Activated CD8-positive, alpha-beta memory T cell treated with anti-CD3 and anti-CD28 coated beads, Interleukin-2, amount 50 U/mL, for 1 hour (primary cell): ENCODE results near the gene PMS1.
"Not testable (repeated sequence)": the region's sequence is repeated elsewhere in the genome, so short reads cannot be mapped to it uniquely, and the experiment has no call there.

Experiments used
- DNase-seq: peaks from one replicate; pipeline ENCODE4 v3.0.0-alpha.2; 2020; ENCODE audit errors: extremely low read depth

Gene PMS1

GRCh38 chr2:189783927-189784867 is at the start of gene PMS1, which contains the start of gene ORMDL1:
Gene PMS1, plus strand, starts transcription at chr2:189784450. Its CDS starts 7,360 bp downstream, at chr2:189791810.
Gene ORMDL1, minus strand, starts transcription at chr2:189784339. Its CDS starts 1,744 bp downstream, at chr2:189782595.
- peak; percentile 79 for DNase-seq

GRCh38 chr2:189751080-189751658 is 33.1 kb upstream of the PMS1 start:
- no peak for DNase-seq

- no peak for DNase-seq
Measured at GRCh38 chr2:189756311-189756952, 27.8 kb upstream of the PMS1 start.

GRCh38 chr2:189760154-189760553 is 24.1 kb upstream of the PMS1 start:
- not testable (repeated sequence) for DNase-seq

- DNase-seq: no peak
Measured at GRCh38 chr2:189762229-189762550, 22.1 kb upstream of the PMS1 start.

- DNase-seq: peak; percentile 93
Measured at GRCh38 chr2:189762551-189763298, 21.5 kb upstream of the PMS1 start, which contains the start of gene OSGEPL1. Gene OSGEPL1, minus strand, starts transcription at chr2:189762792. Its CDS starts 1,152 bp downstream, at chr2:189761640.

- no peak for DNase-seq
Measured at GRCh38 chr2:189763908-189764661, 20.2 kb upstream of the PMS1 start.

- no peak for DNase-seq
Measured at GRCh38 chr2:189770590-189771322, 13.5 kb upstream of the PMS1 start.

GRCh38 chr2:189772212-189772611 is 12.0 kb upstream of the PMS1 start:
- DNase-seq: no peak

GRCh38 chr2:189782221-189782671 is 2.0 kb upstream of the PMS1 start:
- DNase-seq: no peak

- DNase-seq: no peak
Measured at GRCh38 chr2:189783451-189783926, 761 bp upstream of the PMS1 start.

- no peak for DNase-seq
Measured at GRCh38 chr2:189791338-189792042, 7.2 kb downstream of the PMS1 start.

- DNase-seq: no peak
Measured at GRCh38 chr2:189794310-189794709, 10.1 kb downstream of the PMS1 start.

GRCh38 chr2:189797902-189798301 is 13.7 kb downstream of the PMS1 start:
- DNase-seq: no peak

GRCh38 chr2:189798312-189799029 is 14.2 kb downstream of the PMS1 start:
- no peak for DNase-seq

GRCh38 chr2:189799030-189799331 is 14.7 kb downstream of the PMS1 start:
- no peak for DNase-seq

GRCh38 chr2:189799531-189799930 is 15.3 kb downstream of the PMS1 start:
- no peak for DNase-seq

GRCh38 chr2:189802396-189802912 is 18.2 kb downstream of the PMS1 start:
- no peak for DNase-seq

- no peak for DNase-seq
Measured at GRCh38 chr2:189803431-189803830, 19.2 kb downstream of the PMS1 start.
